ENCODE data around the gene GRID1. TPM values are rescaled to one million over a fixed set of nuclear protein-coding genes. Genes with fewer than 3 reads are reported as not detected.
"Not testable (repeated sequence)": the region's sequence is repeated elsewhere in the genome, so short reads cannot be mapped to it uniquely, and the experiment has no call there.

The GRID1 gene
- total RNA-seq, 4 donors from 2014 or later = 0.40 to 1.9 (median 1.00) TPM

- no peak for DNase-seq
- H3K27ac ChIP-seq = no peak overlapping the region
- H3K9me3 ChIP-seq = no peaks in the 10 kb centered on the region
- H3K4me1 ChIP-seq = no peaks in the 10 kb centered on the region
- in situ Hi-C loops (cut with MboI; ENCODE audit: low pct_ligation_motif_present in 1 of 4, low pct_unique_long_range_greater_than_20kb in 1 of 4, low sequenced_read_pairs in 3 of 4) = no loop called here
- WGBS, 2 donors (ENCODE audit: low coverage in 1 of 2) = 54 to 68% methylated on average over 2 to 7 of the region's 7 CpGs
- no peak for TF ChIP-seq EP300 (IDR thresholded peaks at IDR 0.05; ENCODE audit: low read depth)
- TF ChIP-seq POLR2A (IDR thresholded peaks at IDR 0.05) = no peak
- no peak for TF ChIP-seq CTCF (IDR thresholded peaks at IDR 0.05)
- TF ChIP-seq POLR2AphosphoS5 (IDR thresholded peaks at IDR 0.05) = no peak
- H3K36me3 ChIP-seq = no peaks in the 10 kb centered on the region
- no peak overlapping the region for H3K4me3 ChIP-seq
- H3K27me3 ChIP-seq = no peaks in the 10 kb centered on the region
- intact Hi-C loops (cut with DNase I; ENCODE audit: low total_unique reads) = no loop called here
These were observed 419.8 kb downstream of the GRID1 start for GRCh38 chr10:85946713-85947326.

GRCh38 chr10:85936161-85936560, 430.4 kb downstream of the GRID1 start:
- TF ChIP-seq CTCF (IDR thresholded peaks at IDR 0.05) = no peak
- no peak for TF ChIP-seq EP300 (IDR thresholded peaks at IDR 0.05; ENCODE audit: low read depth)
- no peak for TF ChIP-seq POLR2AphosphoS5 (IDR thresholded peaks at IDR 0.05)
- TF ChIP-seq POLR2A (IDR thresholded peaks at IDR 0.05) = no peak
- no peaks in the 10 kb centered on the region for H3K9me3 ChIP-seq
- no peak overlapping the region for H3K27ac ChIP-seq
- H3K4me1 ChIP-seq = no peaks in the 10 kb centered on the region
- no peaks in the 10 kb centered on the region for H3K27me3 ChIP-seq
- intact Hi-C loops (cut with DNase I; ENCODE audit: low total_unique reads) = no loop called here
- no peaks in the 10 kb centered on the region for H3K36me3 ChIP-seq
- 30 to 33% methylated on average over 1 of the region's 1 CpG for WGBS, 2 donors (ENCODE audit: low coverage in 1 of 2)
- H3K4me3 ChIP-seq = no peak overlapping the region
- DNase-seq = no peak
- in situ Hi-C loops (cut with MboI; ENCODE audit: low pct_ligation_motif_present in 1 of 4, low pct_unique_long_range_greater_than_20kb in 1 of 4, low sequenced_read_pairs in 3 of 4) = no loop called here

GRCh38 chr10:85934586-85934985, 432.0 kb downstream of the GRID1 start:
- H3K4me1 ChIP-seq = no peaks in the 10 kb centered on the region
- in situ Hi-C loops (cut with MboI; ENCODE audit: low pct_ligation_motif_present in 1 of 4, low pct_unique_long_range_greater_than_20kb in 1 of 4, low sequenced_read_pairs in 3 of 4) = no loop called here
- intact Hi-C loops (cut with DNase I; ENCODE audit: low total_unique reads) = no loop called here
- H3K27ac ChIP-seq = no peak overlapping the region
- no peaks in the 10 kb centered on the region for H3K36me3 ChIP-seq
- no peaks in the 10 kb centered on the region for H3K9me3 ChIP-seq
- TF ChIP-seq POLR2A (IDR thresholded peaks at IDR 0.05) (no peak), CTCF (IDR thresholded peaks at IDR 0.05) (no peak)
- 72 to 89% methylated on average over 3 of the region's 3 CpGs for WGBS, 2 donors (ENCODE audit: low coverage in 1 of 2)
- no peak for DNase-seq
- no peak overlapping the region for H3K4me3 ChIP-seq
- no peaks in the 10 kb centered on the region for H3K27me3 ChIP-seq

- intact Hi-C loops (cut with DNase I; ENCODE audit: low total_unique reads); H3K27ac ChIP-seq; in situ Hi-C loops (cut with MboI; ENCODE audit: low pct_ligation_motif_present in 1 of 4, low pct_unique_long_range_greater_than_20kb in 1 of 4, low sequenced_read_pairs in 3 of 4); H3K27me3 ChIP-seq; DNase-seq; H3K36me3 ChIP-seq; H3K4me1 ChIP-seq; H3K9me3 ChIP-seq; H3K4me3 ChIP-seq: not testable (repeated sequence)
- WGBS, 2 donors (ENCODE audit: low coverage in 1 of 2) = 75 to 83% methylated on average over 7 of the region's 7 CpGs
These were observed 436.6 kb downstream of the GRID1 start for GRCh38 chr10:85929993-85930392.
